K562 (cell line): ENCODE results near the gene PKDREJ. TPM values are rescaled to one million over a fixed set of nuclear protein-coding genes. Genes with fewer than 3 reads are reported as not detected.

Experiments
- ARNT ChIP-seq, 2 experiments: fragments of 450-650 bp; IDR thresholded peaks; 2 replicates each; pipeline ENCODE4 v1.6.1; 2016; ENCODE audit warnings: mild to moderate bottlenecking in 1 of 2
- CC2D1A ChIP-seq: fragments of 450-650 bp; IDR thresholded peaks from 2 replicates; pipeline ENCODE4 v1.6.1; 2017; ENCODE audit warnings: mild to moderate bottlenecking
- EP400 ChIP-seq: fragments of 450-650 bp; IDR thresholded peaks from 2 replicates; pipeline ENCODE4 v1.6.1; 2017; ENCODE audit warnings: antibody characterized with exemption, mild to moderate bottlenecking, moderate library complexity
- ESRRA ChIP-seq: fragments of 450-650 bp; IDR thresholded peaks from 2 replicates; pipeline ENCODE4 v1.6.1; 2014; ENCODE audit warnings: low read depth, mild to moderate bottlenecking, moderate library complexity, borderline replicate concordance
- FOSL1 ChIP-seq: fragments of 200-800 bp; sonication (Bioruptor generic); conservative IDR thresholded peaks from 2 replicates; pipeline ENCODE4 v1.6.1; 2016; ENCODE audit warnings: missing genetic modification characterization, missing compliant biosample characterization
- FOXM1 ChIP-seq, 2 experiments: fragments of 450-650 bp in 1 of 2; sonication (generic) in 1 of 2; formaldehyde crosslinking in 1 of 2; IDR thresholded peaks; 2 replicates each; pipeline versions ENCODE4 v1.6.1 to v1.9.0; 2017 to 2022; ENCODE audit warnings: low read depth in 2 of 2, mild to moderate bottlenecking in 2 of 2, missing genetic modification reagents in 1 of 2, moderate library complexity in 1 of 2
- GTF2F1 ChIP-seq: IDR thresholded peaks from 2 replicates; pipeline ENCODE4 v1.6.1; 2011; ENCODE audit warnings: low read depth, low read length, improper control_type of control experiment
- HDAC3 ChIP-seq: fragments of 450-650 bp; IDR thresholded peaks from 2 replicates; pipeline ENCODE4 v1.6.1; 2018; ENCODE audit warnings: borderline replicate concordance, mild to moderate bottlenecking, moderate library complexity; ENCODE audit not compliant: partially characterized antibody
- PHF8 ChIP-seq: fragments of 200-600 bp; sonication (generic); IDR thresholded peaks from 2 replicates; pipeline ENCODE4 v1.6.1; 2012; ENCODE audit warnings: mixed run types, mild to moderate bottlenecking, inconsistent platforms, low read length, moderate library complexity, borderline replicate concordance
- RBFOX2 ChIP-seq: fragments of 200-400 bp; formaldehyde crosslinking; IDR thresholded peaks from 2 replicates; pipeline ENCODE4 v1.6.1; 2017; ENCODE audit warnings: low read depth, mild to moderate bottlenecking, low read length, moderate library complexity
- SREBF2 ChIP-seq: sonication (generic); formaldehyde crosslinking; IDR thresholded peaks from 2 replicates; pipeline ENCODE4 v1.4.0; 2020; ENCODE audit warnings: mild to moderate bottlenecking, missing genetic modification reagents
- ZC3H11A ChIP-seq: IDR thresholded peaks from 2 replicates; pipeline ENCODE4 v1.6.1; 2012; ENCODE audit warnings: low read depth, low read length, improper control_type of control experiment
- ZNF696 ChIP-seq: fragments of 250-450 bp; sonication (Bioruptor Pico); conservative IDR thresholded peaks from 2 replicates; pipeline ENCODE4 v1.4.0; 2020; ENCODE audit warnings: mild to moderate bottlenecking, moderate library complexity
- polyA plus RNA-seq, 8 experiments: library from polyadenylated mRNA; depleted of rRNA in 4 of 8; stranded (reverse) in 5 of 8; unstranded in 3 of 8; fragments of >200 nt; fragmentation: Nextera tagmentation in 2 of 8; fragmentation: Illumina TruSeq in 1 of 8; extraction: Ambion mirVana in 2 of 8; extraction: Trizol in 1 of 8; gene quantifications; 2 replicates each; pipeline versions ENCODE4 v1.2.1 to v1.2.3, GENCODE V29; 2011 to 2014; ENCODE audit warnings: inconsistent platforms in 1 of 8, missing spikeins in 1 of 8
- total RNA-seq, 7 experiments: library from RNA; depleted of rRNA in 6 of 7; stranded (reverse); fragments of >200 nt in 6 of 7; fragmentation: Illumina TruSeq in 2 of 7; extraction: Trizol in 2 of 7; gene quantifications; 2 replicates each; pipeline versions ENCODE4 v1.2.1 to v1.2.3, GENCODE V29; 2011 to 2021; ENCODE audit warnings: low replicate concordance in 1 of 7
- TF ChIP-seq, protein P1 (sequence below): sonication (generic); formaldehyde crosslinking; IDR thresholded peaks from 2 replicates; pipeline ENCODE4 v1.8.0; 2022; ENCODE audit warnings: mild to moderate bottlenecking, low read depth, missing genetic modification reagents
- TF ChIP-seq, protein P2 (sequence below): fragments of 450-650 bp; IDR thresholded peaks from 2 replicates; pipeline ENCODE4 v1.6.1; 2016; ENCODE audit warnings: borderline replicate concordance
- TF ChIP-seq, protein P3 (sequence below): sonication (generic); formaldehyde crosslinking; IDR thresholded peaks from 2 replicates; pipeline ENCODE4 v1.9.0; 2022; ENCODE audit warnings: mild to moderate bottlenecking, missing genetic modification reagents
- TF ChIP-seq, protein P4 (sequence below): sonication (generic); formaldehyde crosslinking; IDR thresholded peaks from 2 replicates; pipeline ENCODE4 v1.8.0; 2022; ENCODE audit warnings: mild to moderate bottlenecking, missing genetic modification reagents, borderline replicate concordance

Gene PKDREJ
- total and polyA plus RNA-seq, 9 of the 15 experiments (the other 6 are each of a cell fraction or from before 2014, with no cell fraction given), result 0.03 TPM; not detected in 8

- TF ChIP-seq, protein P1, sequence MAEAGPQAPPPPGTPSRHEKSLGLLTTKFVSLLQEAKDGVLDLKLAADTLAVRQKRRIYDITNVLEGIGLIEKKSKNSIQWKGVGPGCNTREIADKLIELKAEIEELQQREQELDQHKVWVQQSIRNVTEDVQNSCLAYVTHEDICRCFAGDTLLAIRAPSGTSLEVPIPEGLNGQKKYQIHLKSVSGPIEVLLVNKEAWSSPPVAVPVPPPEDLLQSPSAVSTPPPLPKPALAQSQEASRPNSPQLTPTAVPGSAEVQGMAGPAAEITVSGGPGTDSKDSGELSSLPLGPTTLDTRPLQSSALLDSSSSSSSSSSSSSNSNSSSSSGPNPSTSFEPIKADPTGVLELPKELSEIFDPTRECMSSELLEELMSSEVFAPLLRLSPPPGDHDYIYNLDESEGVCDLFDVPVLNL (CRISPR knock-in tag), result peak; percentile 98
- TF ChIP-seq EP400, result peak; percentile 86
- TF ChIP-seq, protein P2, sequence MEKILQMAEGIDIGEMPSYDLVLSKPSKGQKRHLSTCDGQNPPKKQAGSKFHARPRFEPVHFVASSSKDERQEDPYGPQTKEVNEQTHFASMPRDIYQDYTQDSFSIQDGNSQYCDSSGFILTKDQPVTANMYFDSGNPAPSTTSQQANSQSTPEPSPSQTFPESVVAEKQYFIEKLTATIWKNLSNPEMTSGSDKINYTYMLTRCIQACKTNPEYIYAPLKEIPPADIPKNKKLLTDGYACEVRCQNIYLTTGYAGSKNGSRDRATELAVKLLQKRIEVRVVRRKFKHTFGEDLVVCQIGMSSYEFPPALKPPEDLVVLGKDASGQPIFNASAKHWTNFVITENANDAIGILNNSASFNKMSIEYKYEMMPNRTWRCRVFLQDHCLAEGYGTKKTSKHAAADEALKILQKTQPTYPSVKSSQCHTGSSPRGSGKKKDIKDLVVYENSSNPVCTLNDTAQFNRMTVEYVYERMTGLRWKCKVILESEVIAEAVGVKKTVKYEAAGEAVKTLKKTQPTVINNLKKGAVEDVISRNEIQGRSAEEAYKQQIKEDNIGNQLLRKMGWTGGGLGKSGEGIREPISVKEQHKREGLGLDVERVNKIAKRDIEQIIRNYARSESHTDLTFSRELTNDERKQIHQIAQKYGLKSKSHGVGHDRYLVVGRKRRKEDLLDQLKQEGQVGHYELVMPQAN, result no peak; the same call in 1 of the 2 replicates
- TF ChIP-seq ESRRA, result peak; percentile 12; the same call in 1 of the 2 replicates
- no peak for TF ChIP-seq ARNT (IDR thresholded peaks at IDR 0.05)
- TF ChIP-seq FOXM1 (IDR thresholded peaks at IDR 0.05; ENCODE audit: low read depth), result peak; percentile 97
- 0 out of 2 replicates have a peak, but pooled peaks have one; percentile 90 for TF ChIP-seq FOXM1 (CRISPR knock-in tag; IDR thresholded peaks at IDR 0.05; ENCODE audit: low read depth)
- TF ChIP-seq GTF2F1, result peak; percentile 48; the same call in 1 of the 2 replicates
- TF ChIP-seq, protein P3, sequence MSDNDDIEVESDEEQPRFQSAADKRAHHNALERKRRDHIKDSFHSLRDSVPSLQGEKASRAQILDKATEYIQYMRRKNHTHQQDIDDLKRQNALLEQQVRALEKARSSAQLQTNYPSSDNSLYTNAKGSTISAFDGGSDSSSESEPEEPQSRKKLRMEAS (CRISPR knock-in tag), result peak; percentile 14; the same call in 1 of the 2 replicates
- no peak for TF ChIP-seq ZNF696
- 0 out of 2 replicates have a peak, but pooled peaks have one; percentile 26 for TF ChIP-seq FOSL1 (tag)
- TF ChIP-seq HDAC3, result peak; percentile 14
- peak; percentile 87 for TF ChIP-seq RBFOX2
- no peak for TF ChIP-seq SREBF2 (CRISPR knock-in tag)
- TF ChIP-seq ZC3H11A, result no peak
- TF ChIP-seq, protein P4, sequence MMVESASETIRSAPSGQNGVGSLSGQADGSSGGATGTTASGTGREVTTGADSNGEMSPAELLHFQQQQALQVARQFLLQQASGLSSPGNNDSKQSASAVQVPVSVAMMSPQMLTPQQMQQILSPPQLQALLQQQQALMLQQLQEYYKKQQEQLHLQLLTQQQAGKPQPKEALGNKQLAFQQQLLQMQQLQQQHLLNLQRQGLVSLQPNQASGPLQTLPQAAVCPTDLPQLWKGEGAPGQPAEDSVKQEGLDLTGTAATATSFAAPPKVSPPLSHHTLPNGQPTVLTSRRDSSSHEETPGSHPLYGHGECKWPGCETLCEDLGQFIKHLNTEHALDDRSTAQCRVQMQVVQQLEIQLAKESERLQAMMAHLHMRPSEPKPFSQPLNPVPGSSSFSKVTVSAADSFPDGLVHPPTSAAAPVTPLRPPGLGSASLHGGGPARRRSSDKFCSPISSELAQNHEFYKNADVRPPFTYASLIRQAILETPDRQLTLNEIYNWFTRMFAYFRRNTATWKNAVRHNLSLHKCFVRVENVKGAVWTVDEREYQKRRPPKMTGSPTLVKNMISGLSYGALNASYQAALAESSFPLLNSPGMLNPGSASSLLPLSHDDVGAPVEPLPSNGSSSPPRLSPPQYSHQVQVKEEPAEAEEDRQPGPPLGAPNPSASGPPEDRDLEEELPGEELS (CRISPR knock-in tag), result no peak
- no peak for TF ChIP-seq CC2D1A
- peak; percentile 65; the same call in 1 of the 2 replicates for TF ChIP-seq PHF8
Measured at GRCh38 chr22:46296257-46297150, 33.4 kb upstream of the PKDREJ start, which contains the start of gene GTSE1 (continued).
